SIG-M5 treated with dmso at 0.1 percent for 504 hours (cell line): ENCODE data around the gene PRRG3.

Experiments
- DNase-seq: peaks from one replicate; lab custom pipeline; 2025; ENCODE audit not compliant: unreplicated experiment; lab: John Stamatoyannopoulos, UW

PRRG3 gene

DNA sequence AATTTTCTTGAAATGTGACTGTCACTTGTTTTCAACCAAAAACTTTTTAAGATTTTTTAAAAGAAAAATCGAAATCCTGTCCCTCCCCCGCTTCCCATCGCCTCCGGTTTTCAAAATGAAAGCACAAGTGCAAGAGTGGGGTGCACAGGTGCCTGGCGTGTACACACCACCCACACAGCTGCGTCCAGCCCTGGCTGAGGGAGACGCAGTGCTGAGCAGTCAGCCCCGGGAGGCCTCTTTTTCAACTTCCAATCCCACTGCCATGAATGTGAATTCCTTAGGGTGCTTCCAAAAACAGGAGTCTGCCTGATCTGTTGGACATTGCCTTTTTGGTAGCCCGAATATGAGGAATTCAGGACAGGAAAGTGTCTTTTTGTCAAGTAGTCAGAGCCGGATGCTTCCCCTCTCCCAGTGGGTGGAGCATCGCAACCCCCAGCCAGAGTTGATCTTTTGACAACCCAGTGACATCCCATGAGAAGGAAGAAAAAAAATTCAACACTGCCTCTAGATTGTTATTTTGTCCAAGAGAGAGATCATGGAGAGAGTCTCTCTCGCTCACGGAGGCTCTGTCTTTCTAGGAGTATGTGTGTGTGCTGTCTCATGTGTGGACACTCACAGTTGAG is 8.9 kb downstream of the PRRG3 start:
- DNase-seq, result no peak

DNA sequence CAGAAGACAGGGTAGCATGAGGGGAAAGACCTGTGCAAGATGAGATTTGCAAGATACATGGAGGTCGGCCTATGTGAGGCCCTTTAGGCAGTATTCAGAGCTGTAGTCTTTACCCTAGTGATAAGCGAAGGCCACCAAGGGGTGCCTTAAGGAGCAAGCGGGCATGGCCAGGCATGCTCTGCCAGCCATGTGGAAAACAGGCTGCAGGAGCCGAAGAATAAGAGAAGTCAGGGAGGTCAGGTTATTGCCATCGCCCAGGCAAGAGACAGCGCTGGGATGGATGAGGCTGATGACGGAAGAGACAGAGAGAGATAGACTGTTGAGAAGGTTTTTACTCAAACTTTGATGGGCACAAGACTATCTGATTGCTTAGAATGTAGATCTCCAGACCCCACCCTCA is 13.6 kb downstream of the PRRG3 start:
- DNase-seq, result no peak

DNA sequence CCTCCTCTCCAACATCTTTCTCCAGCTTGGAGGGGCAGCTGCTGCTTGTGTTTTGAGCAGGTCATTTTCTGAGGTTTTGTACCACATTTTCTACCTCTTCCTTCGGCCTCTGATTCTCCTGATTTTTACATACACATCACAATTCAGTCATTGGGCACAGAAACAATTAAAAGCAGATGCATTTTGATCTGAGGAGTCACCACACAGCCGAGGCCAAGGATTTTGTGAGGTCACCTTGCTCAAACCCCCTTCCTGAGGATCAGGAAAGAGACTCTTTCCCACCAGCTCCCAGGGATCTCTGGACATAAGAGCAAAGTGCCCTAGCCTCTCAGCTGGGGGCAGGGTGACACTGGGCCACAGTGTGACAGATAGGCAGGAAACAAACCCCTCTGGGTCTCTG is 15.2 kb downstream of the PRRG3 start:
- no peak for DNase-seq

DNA sequence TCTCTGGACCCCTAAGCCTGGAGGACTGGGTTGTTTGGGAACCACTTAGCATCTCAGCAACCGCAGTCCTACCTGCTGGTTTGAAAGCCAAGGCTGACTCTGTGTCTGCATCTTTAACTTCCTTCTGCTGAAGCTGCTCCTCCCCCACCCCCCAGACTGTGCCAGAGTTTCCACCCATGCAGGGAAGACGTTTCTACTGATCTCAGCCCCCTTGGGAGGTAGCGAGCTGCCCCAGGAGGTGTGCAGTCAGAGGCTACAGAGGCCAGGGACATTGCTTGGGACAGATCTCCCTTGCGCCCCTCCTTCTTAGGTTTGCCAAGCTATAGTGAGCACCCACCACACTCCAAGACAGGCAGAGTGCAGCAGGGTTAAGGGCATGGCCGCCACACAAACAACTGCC is 15.9 kb downstream of the PRRG3 start:
- DNase-seq, result no peak

DNA sequence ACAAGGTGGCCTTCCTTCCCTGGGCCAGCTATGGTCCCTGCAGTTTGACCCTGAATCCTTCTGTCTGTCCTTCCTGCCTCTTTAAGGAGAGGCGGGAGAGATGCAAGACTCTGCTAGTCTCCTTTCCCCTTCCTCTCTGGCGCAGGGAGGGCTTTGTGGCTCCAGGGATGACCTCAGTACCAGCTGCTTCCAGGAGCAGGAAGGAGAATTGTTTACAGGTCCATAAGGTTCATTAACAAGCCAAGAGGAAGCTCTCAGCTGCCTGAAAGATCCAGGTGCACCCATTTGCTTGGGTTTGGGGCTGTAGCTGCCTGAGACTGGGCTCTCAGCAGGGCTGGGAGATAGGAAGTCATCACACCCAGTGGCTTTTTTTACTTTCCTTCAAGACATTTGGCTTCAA is 16.5 kb downstream of the PRRG3 start:
- DNase-seq, result no peak

DNA sequence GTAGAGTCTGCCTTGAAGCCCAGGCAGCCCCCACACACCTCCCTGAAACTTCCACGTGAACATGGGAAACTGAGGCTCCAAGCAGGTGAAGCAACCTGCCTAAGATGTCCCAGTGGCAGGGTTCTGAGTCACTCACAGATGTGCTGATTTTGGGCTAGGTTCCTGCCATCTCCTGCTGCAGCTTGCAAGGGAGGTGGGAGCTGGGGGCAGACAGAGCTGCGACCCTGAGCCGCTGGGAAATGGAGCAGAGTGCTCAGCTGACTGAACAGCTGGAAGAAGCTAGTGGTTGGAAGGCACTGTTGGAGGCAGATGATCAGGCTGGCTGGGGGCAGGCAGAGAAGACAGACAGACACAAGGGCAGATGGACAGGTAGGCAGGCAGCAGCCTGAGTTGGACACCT is 17.0 kb downstream of the PRRG3 start:
- DNase-seq, result no peak

DNA sequence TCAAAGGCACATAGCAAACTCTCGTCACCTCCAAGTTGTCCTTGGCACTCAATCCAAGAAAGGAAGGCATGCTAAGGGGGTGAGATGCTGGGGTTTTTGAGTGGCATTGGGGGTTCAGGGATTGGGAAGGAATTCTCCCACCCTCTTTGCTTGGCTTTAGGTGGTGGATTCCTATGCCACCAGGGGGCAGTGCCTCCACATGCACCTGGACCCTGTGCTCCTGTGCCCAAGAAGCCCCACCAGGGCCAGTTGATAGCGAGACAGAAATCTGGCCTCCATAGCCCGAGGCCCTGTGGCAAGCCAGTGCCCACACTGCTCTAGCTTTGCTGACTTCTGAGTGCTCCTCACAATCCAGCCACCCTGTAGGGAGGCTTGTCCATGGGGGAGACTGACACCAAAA is 18.6 kb downstream of the PRRG3 start:
- no peak for DNase-seq

DNA sequence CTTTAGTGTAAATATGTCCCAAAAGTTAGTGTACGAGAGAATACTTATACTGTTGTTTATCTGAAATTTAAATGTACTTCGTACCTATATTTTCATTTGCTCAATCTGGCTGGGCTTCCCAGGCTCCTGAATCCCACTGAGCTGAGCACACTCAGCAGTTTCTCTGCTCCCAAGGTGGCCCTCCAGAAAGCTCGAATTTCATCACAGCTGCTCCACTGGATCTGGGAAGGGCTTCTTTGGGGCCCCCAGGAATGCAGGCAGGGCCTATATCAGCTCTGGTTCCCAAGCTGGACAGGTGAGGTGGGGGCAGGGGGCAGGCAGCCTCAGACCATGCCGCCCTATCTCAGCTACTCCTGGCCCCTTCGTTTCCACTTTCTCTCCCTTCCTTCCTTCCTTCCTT is 19.1 kb downstream of the PRRG3 start:
- no peak for DNase-seq

DNA sequence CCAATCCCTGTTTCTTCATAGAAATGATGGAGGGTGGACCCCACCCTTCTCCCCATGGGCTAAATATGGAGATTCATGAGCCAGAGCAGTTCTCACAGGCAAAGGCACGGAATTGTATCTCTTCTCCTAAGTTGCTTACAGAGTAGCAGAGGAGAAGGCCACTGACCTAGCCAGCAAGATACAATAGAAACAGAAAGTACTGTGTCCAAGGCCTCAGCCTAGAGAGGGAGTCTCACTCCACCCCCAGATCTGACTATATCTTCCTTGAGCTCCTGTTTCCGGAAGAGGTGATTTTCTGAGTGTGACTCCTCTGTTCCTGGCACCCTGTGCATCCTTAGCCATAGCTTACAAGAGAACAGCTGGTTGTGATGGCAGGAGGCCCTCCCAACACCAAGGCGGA is 20.5 kb downstream of the PRRG3 start, which contains the start of gene FATE1:
TSS of gene FATE1 (plus strand) at position 284 of the 400 bp plus-strand sequence. CDS start at position 369, 85 bp downstream.
- DNase-seq, result no peak

DNA sequence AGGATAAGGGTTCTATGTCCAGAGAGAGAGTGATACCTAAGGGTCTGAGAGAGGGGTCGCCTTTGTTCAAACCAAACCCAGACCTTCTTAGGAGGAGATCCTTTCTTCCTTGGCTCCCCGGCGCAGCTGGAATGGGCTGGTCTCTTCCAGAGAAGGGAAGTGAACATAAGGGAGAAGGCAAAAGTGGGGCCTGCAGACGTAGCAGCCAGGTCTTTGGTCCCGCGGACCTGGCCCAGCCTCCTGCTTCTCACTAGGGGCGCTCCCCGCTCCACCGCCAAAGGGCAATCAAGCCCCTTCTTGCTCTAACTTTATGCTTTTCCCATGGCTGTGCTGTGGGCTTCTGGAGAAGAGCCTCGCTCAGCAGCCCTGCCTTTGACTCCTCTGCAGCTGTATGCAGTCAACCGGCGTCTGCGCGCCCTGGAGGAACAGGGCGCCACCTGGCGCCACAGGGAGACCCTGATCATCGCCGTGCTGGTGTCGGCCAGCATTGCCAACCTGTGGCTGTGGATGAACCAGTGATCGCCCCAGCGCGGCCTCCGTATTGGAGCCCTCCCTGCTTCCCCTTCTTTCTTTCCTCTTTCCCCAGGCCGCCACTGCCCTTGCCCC is 27.1 kb downstream of the PRRG3 start:
- DNase-seq, result no peak

DNA sequence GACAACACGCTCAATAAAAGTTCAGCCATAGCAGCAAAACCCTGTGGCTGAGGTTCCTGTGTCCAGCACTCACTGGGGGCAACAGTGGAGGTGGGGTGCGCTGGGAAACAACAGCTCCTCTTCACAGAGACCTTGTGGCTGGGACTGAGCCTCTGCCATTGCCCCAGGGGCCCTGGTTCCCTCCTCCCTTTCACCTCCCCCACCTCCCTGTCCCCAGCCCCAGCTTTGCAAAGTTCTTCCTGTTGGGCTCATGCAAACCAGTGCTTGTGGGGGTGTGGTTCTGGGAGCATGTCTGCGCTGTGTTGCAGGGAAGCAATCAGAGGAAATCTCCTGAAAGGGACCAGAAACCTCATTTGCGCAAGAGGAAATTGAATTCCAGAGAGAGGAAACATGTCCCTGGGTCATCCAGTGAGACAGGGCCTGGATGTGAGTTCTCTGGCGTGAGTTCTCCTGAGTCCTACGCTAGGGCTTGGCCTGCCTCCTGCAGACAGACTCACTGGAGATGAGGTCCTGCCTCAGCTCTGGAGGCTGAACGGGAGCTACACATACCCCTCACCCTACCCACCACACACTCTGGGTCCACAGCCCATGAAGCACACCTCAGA is 28.0 kb downstream of the PRRG3 start:
- no peak for DNase-seq

DNA sequence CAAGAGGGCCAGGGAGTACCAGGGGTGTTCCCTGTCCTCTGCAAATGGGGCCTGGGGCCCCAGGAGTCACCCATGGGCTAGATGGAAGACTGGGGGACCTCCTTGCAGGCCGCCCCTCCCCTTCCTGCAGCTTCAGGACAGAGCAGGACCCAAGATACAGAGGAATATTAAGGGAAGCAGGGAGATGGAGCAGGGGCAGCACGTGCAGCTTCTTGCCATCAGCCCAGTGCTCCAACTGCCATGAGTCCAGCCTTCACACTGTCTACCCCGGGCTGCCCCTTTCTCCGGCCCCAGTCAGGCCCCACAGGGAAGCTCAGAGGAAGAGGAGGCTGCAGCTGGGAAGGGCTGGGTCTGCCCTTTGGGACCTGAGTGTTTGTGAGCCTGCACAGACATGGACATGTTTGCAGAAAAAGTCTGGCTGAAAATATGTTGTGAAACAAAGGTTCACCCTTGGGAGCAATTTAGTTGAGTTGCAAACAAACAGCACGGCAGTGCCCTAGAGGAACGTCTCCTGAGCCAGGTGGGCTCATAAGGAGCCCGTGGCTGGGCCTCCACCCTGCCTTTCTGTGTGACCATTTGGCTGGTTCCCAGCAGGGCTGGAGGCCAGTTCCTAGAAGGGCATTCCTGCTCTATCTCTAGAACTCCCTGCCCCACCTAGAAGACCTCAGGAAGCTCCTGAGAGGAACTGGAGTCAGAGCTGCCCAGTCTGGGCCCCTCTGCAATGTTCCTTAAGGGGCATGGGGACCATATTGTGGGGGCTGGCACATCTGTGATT is 29.5 kb downstream of the PRRG3 start:
- DNase-seq, result no peak

DNA sequence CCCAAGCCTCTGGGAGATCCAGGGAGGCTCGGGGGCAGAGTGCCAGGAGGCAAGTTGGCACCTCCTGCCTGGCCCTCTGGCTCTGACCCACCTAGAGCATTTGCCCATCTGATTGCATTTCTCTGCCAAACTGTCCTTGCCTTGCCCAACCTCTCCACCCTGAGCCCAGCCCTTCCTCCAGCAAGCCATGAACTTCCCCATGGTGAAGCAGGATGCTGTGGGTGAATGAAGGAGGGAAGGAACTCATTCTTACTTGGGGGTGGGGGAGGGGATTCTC is 30.0 kb downstream of the PRRG3 start:
- DNase-seq, result no peak

DNA sequence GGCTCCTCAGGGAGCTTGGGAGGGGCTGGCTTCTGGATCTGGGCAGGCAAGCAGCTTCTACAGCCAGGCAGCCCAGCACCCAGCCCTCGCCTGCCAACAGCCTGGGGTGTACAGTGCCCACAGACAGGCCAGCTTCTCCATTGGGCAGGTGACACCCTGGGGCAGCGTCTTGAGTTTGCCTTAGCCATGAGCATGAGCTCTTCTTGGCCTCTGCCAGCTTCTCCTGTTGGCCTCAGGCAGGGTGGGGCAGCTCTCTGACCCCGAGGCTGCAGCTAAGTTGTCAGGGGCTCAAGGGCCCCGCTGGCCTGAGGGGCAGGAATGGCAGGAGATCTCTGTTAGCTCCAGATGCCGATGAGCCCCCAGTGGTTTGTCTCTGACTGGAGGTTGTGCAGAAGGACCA is 31.5 kb downstream of the PRRG3 start:
- DNase-seq, result no peak

DNA sequence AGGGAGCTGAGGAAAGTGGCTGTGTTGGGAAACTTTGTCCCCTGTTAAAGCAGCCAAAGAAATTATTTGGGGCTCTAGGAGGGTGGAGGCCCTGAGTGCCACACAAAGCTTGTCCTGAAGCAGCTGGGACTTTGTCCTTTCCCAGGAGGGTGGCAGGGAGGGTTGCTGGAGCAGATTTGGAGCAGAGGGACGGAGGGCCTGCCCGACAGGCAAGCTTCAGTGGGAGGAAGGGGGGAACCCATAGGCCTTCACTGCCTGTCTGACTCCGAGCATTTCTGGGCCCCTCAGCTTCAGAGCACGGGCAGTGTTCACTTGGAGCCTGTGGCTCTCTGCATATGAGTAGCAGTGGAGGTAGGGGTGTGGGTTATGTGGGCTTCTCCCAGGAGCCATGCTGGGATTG is 32.1 kb downstream of the PRRG3 start:
- no peak for DNase-seq

DNA sequence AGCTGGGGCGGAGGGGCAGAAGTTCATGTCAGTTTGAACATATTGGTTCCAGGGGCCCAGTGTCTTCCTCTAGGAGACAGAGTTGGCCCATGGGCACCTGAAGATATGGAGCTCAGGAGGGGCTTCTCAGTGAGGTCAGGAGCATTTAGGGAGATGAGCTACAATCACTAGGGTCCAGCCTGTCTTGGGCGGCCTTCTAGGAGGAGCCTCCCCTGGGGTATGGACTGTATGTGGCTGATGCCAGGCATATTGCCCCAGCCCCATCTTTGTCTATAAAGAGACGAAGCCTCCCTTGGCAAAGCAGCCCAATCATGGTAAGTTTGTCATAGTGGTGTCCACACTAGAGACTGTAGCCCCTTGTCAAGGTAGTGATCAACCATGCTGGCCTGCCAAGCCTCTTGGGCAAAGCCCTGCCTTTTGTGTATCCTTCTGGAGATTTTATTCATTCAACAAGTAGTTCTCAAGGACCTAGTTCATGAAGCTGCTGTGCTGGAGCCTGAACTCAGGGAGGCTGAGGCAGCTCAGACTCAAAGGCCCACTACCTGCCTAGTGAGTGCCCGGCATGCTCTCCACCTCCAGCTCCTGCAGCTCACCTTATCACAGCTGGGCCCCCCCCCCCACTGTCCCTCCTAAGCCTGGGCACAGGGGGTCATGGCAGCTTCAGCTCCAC is 33.9 kb downstream of the PRRG3 start:
- DNase-seq, result no peak

DNA sequence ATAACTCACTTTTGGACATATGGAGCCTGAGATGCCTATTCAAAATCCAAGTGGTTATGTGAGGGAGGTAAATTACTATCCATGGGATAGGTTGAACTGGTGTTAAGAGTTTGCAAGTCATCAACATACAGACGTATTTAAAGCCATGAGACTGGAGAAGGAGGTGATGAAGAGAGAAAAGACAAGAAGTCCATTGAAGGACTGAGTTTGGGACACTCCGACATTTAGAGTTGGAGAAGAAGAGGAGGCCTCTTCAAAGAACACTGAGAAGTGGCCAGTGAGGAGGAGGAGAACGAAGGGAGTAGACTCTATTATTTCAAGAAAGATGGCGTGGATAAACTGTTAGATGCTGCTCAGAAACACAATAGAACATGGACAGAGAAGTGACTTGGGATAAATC is 39.2 kb downstream of the PRRG3 start, which contains the start of gene CNGA2:
TSS of gene CNGA2 (plus strand) at position 301 of the 400 bp plus-strand sequence. CDS start 3,738 bp downstream, outside the sequence.
- no peak for DNase-seq

DNA sequence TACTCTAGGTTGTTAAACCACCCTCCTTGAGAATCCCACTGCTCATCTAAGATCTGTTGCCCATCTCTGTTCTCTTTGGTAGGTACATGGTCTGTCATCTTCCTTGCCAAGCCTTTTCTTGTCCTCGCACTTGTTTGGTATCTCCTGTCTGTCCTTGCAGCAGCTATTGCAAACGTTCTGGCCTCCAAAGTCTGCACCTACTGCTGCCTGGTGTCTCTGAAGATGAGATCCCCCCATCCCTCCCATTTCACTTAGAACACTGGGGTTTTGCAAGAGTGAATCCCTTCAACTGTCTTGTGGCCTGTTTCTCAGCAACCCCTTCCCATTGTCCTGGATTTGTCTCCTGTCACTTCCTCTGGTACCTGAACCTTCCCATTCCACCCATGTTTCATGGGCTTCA is 40.0 kb downstream of the PRRG3 start:
- DNase-seq, result no peak

DNA sequence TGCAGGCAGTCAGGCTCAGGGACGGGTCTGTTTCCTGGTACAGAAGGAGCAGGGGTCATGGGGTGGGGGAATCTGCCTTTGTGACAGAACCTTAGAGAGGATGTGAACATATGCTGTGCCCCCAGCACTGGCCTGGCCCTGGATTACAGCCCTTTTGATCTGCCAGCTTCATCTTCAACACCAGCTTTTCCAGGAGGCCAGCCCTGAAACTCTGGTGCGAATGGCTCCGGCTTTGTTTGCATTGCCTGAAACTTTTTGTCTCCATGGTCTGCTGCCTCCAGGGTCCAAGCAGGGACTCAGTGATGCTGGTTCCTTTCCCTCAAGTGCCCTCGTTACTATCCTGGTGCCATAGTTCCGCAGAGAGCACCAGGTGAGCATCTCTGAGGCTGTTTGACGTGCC is 41.4 kb downstream of the PRRG3 start:
- DNase-seq, result no peak

DNA sequence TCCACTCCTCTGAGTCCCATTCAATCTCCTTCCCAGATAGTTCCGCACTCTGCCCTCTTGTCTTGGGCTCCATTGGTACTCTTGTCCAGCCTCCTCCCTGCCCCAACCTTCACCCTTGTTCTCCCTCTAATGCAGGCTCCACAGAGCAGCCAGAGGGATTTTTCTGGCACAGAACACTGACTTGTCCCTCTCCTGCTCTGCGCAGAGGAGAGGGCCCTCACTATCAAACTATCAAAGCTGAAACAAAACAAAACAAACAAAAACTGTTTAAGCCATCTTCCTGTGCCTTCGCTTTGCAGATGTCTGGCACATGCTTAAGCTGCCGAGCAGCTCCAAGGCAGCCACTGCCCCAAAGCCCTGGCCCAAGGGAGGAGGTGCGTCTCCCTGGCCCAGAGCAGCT is 42.2 kb downstream of the PRRG3 start:
- DNase-seq, result no peak

DNA sequence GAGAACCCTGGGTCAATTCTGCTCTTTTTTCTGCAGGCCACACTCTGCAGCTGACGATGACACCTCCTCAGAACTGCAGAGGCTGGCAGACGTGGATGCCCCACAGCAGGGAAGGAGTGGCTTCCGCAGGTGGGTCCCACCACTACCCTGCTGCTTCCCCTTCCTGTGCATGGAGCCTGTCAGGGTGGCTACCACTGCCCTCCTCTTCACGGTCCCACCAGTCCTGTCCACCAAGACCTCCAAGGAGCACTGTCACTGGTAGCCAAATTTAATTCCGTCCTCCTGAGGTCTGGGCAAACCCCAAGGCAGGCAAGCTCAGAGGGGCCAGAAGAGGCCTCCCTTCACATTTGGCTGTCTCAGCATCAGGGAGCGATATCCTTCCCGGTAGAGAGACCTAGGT is 43.5 kb downstream of the PRRG3 start:
- DNase-seq, result no peak

DNA sequence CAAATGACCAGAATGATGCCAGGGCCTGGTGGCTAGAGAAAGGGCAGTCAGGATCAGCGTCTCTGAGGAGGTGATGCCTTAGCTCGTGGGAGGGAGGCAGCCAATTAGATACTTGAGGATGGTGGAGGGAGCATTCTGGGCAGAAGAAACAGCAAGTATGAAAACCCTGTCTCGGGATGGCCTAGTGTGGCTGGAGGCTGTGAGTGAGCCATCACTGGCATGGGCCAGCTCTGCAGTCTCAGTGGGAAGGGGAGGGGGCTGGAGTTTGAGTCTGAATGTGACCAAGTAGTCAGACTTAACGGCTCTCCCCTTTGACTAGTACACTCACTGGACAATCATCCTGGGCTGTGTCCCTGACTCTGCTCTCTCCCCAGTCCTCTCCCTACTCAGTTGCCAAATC is 46.3 kb downstream of the PRRG3 start:
- no peak for DNase-seq
